Adrenal gland (tissue), 12 donors: ENCODE measurements around the gene SPRR5. TPM values are rescaled to one million over a fixed set of nuclear protein-coding genes. Genes with fewer than 3 reads are reported as not detected.

ENCODE experiments used
- DNase-seq, 7 donors: peaks; one replicate each; pipeline ENCODE4 v3.0.0-alpha.2; 2019 to 2020
- H3K27ac ChIP-seq, 5 donors: fragments of 200-600 bp; sonication (generic) in 4 of 5; 1 replicate in 3 of 5; 2 replicates in 2 of 5; pipeline versions ENCODE4 v1.5.1 to v1.8.0; 2016 to 2020; ENCODE audit warnings: mild to moderate bottlenecking in 1 of 5
- H3K27me3 ChIP-seq: fragments of 200-600 bp; 2 replicates; pipeline ENCODE4 v1.8.0; 2021
- H3K36me3 ChIP-seq, 2 donors: fragments of 200-600 bp; replicated peaks in 1 of 2; 1 replicate in 1 of 2; 2 replicates in 1 of 2; pipeline versions ENCODE4 v1.5.1 to v1.8.0; 2018 to 2022
- H3K4me1 ChIP-seq, 2 donors: fragments of 200-600 bp; replicated peaks in 1 of 2; 1 replicate in 1 of 2; 2 replicates in 1 of 2; pipeline versions ENCODE4 v1.5.1 to v1.8.0; 2018 to 2021
- H3K4me3 ChIP-seq, 4 donors: fragments of 200-600 bp; sonication (generic) in 3 of 4; one replicate each; pipeline ENCODE4 v1.5.1; 2016 to 2018
- H3K9me3 ChIP-seq, 3 donors: fragments of 200-600 bp; sonication (generic) in 1 of 3; replicated peaks in 1 of 3; 1 replicate in 2 of 3; 2 replicates in 1 of 3; pipeline versions ENCODE4 v1.5.1 to v1.8.0; 2016 to 2021
- POLR2A ChIP-seq, 2 donors: fragments of 450-650 bp; IDR thresholded peaks; one replicate each; pipeline ENCODE4 v1.6.1; 2017; ENCODE audit warnings: antibody characterized with exemption in 2 of 2, mild to moderate bottlenecking in 2 of 2, moderate library complexity in 1 of 2
- WGBS, 4 donors: extraction: QIAGEN DNeasy Blood & Tissue Kit in 2 of 4; methylation state at CpG; one replicate each; pipeline versions ENCODE4 v1.1.5 to v1.1.7; 2013 to 2017; 5-methylcytosine and 5-hydroxymethylcytosine counted together
- intact Hi-C, 2 donors: fragments of 100-400 bp; cut with DNase I; formaldehyde crosslinking; loops; one replicate each; pipeline versions ENCODE4 v1.14.1 to v1.15.0; 2022 to 2023
- polyA plus RNA-seq, 3 donors: library from polyadenylated mRNA; stranded (reverse); fragments of 200-250 nt in 2 of 3; fragments of 350-450 nt in 1 of 3; fragmentation: Illumina TruSeq in 1 of 3; extraction: RNeasy Lipid Tissue Mini Kit (QIAGEN cat#74804) in 1 of 3; gene quantifications; one replicate each; pipeline ENCODE4 v1.2.3, GENCODE V29; 2013 to 2014
- total RNA-seq, 9 donors: library from RNA; depleted of rRNA in 4 of 9; stranded (reverse); fragments of >200 nt in 4 of 9; fragments of 120-200 nt in 1 of 9; fragmentation: NEBNext Ultra II Directional in 1 of 9; extraction: Animal tissue kit (Norgen Biotek cat#: 25700) in 1 of 9; gene quantifications; one replicate each; pipeline versions ENCODE4 v1.1.0 to v1.2.4, GENCODE V29; 2013 to 2023
- TF ChIP-seq, protein P1 (sequence below), 6 experiments: fragments of 450-650 bp in 4 of 6; fragments of 200-600 bp in 2 of 6; sonication (generic) in 1 of 6; IDR thresholded peaks; 1 replicate in 5 of 6; 2 replicates in 1 of 6; pipeline versions ENCODE4 v1.5.1 to v1.8.0; 2016 to 2021; ENCODE audit warnings: antibody characterized with exemption in 6 of 6, mild to moderate bottlenecking in 2 of 6, moderate library complexity in 1 of 6
- donor health status: healthy with polysubstance abuse.
- donor health status: Bipolar disorder and iron deficiency.
- donor health status: DM: yes; HTN: yes; CAD: no.
- donor health status: DM: no; HTN: no; CAD: no.
- donor health status: DM: no; HTN: no; CAD: no.
- donor health status: DM: yes; HTN: yes; CAD: no.

Gene SPRR5
- total and polyA plus RNA-seq, 12 donors = not detected

GRCh38 chr1:152960452-152961044 is 13.5 kb downstream of the SPRR5 start:
- TF ChIP-seq, protein P1, sequence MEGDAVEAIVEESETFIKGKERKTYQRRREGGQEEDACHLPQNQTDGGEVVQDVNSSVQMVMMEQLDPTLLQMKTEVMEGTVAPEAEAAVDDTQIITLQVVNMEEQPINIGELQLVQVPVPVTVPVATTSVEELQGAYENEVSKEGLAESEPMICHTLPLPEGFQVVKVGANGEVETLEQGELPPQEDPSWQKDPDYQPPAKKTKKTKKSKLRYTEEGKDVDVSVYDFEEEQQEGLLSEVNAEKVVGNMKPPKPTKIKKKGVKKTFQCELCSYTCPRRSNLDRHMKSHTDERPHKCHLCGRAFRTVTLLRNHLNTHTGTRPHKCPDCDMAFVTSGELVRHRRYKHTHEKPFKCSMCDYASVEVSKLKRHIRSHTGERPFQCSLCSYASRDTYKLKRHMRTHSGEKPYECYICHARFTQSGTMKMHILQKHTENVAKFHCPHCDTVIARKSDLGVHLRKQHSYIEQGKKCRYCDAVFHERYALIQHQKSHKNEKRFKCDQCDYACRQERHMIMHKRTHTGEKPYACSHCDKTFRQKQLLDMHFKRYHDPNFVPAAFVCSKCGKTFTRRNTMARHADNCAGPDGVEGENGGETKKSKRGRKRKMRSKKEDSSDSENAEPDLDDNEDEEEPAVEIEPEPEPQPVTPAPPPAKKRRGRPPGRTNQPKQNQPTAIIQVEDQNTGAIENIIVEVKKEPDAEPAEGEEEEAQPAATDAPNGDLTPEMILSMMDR (IDR thresholded peaks at IDR 0.05) = no peak
- no peak for TF ChIP-seq POLR2A (IDR thresholded peaks at IDR 0.05)
- 76 to 81% (median 79%) methylated on average over 9 to 10 of the region's 10 CpGs for WGBS, 4 donors
- intact Hi-C loops = no loop called here
- Histone ChIP-seq H3K27me3 (no peaks in the 10 kb centered on the region), H3K36me3 (no peaks in the 10 kb centered on the region), H3K9me3 (no peaks in the 10 kb centered on the region), H3K27ac (no peak overlapping the region), H3K4me1 (no peaks in the 10 kb centered on the region), H3K4me3 (no peak overlapping the region)
- DNase-seq = no peak

DNA sequence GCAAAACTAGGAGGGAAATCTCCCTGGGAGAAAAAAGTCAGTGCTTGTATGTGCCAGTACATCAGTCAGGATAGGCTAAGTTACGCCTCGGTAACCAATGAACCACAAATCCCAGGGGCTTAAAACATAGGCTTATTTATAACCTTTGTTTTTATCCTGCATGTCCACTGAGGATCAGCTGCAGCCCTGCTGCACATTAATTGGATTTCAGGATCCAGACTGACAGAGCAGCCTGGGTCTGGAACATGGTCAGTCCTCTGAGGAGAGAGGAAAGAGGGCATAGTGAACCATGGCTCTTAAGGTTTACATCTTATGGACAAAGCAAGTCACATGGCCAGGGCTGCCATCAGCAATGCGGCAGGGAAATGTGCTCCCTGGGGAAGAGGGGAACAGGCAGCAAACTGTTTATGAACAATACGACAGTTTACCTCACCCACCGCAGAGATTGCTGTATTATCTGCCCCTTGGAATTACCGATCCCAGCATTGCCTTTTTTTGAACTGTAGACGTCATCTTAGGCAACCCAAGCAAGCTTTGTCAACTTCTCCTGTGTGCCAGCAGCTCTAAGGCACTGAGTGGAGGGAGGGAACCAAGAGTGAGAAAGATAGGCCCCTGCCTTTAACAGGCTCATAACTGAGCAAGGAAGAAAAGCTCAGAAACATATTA is 14.4 kb downstream of the SPRR5 start:
- H3K27me3 ChIP-seq = no peaks in the 10 kb centered on the region
- DNase-seq = no peak
- intact Hi-C loops = no loop called here
- H3K36me3 ChIP-seq = no peaks in the 10 kb centered on the region
- TF ChIP-seq, protein P1 (IDR thresholded peaks at IDR 0.05) = no peak
- no peak for TF ChIP-seq POLR2A (IDR thresholded peaks at IDR 0.05)
- no peak overlapping the region for H3K27ac ChIP-seq
- no peaks in the 10 kb centered on the region for H3K4me1 ChIP-seq
- no peak overlapping the region for H3K4me3 ChIP-seq
- no peaks in the 10 kb centered on the region for H3K9me3 ChIP-seq
- WGBS, 4 donors = 83 to 90% (median 87%) methylated on average over 7 of the region's 7 CpGs

- Histone ChIP-seq H3K4me3 (no peak overlapping the region), H3K9me3 (no peaks in the 10 kb centered on the region), H3K27me3 (no peaks in the 10 kb centered on the region), H3K4me1 (no peaks in the 10 kb centered on the region), H3K36me3 (no peaks in the 10 kb centered on the region), H3K27ac (no peak overlapping the region)
- 64 to 94% (median 86%) methylated on average over 2 of the region's 2 CpGs for WGBS, 4 donors
- TF ChIP-seq, protein P1 (IDR thresholded peaks at IDR 0.05) = no peak
- TF ChIP-seq POLR2A (IDR thresholded peaks at IDR 0.05) = no peak
- intact Hi-C loops = no loop called here
- DNase-seq = no peak
Measured at GRCh38 chr1:152962876-152963415, 15.9 kb downstream of the SPRR5 start.

- Histone ChIP-seq H3K4me1 (no peaks in the 10 kb centered on the region), H3K27me3 (no peaks in the 10 kb centered on the region), H3K27ac (no peak overlapping the region), H3K4me3 (no peak overlapping the region), H3K9me3 (no peaks in the 10 kb centered on the region), H3K36me3 (no peaks in the 10 kb centered on the region)
- no peak for DNase-seq
- 74 to 92% (median 84%) methylated on average over 1 of the region's 1 CpG for WGBS, 4 donors
- intact Hi-C loops = no loop called here
- TF ChIP-seq POLR2A (IDR thresholded peaks at IDR 0.05) = no peak
- TF ChIP-seq, protein P1 (IDR thresholded peaks at IDR 0.05) = no peak
Measured at GRCh38 chr1:152964536-152964935, 17.5 kb downstream of the SPRR5 start.
